Gastrocnemius medialis (tissue), 4 donors: ENCODE results near the gene CCDC57.

Experiments
- CTCF ChIP-seq, 5 experiments: fragments of 450-650 bp in 3 of 5; fragments of 200-600 bp in 2 of 5; sonication (generic) in 2 of 5; IDR thresholded peaks in 4 of 5; conservative IDR thresholded peaks in 1 of 5; 1 replicate in 4 of 5; 2 replicates in 1 of 5; pipeline ENCODE4 v1.5.1; 2016 to 2019; ENCODE audit warnings: antibody characterized with exemption in 5 of 5, mild to moderate bottlenecking in 3 of 5, moderate library complexity in 3 of 5
- POLR2A ChIP-seq, 2 donors: fragments of 450-650 bp; IDR thresholded peaks; one replicate each; pipeline ENCODE4 v1.6.1; 2017; ENCODE audit warnings: antibody characterized with exemption in 2 of 2, mild to moderate bottlenecking in 2 of 2, moderate library complexity in 2 of 2

- TF ChIP-seq CTCF (IDR thresholded peaks at IDR 0.05 in 4 of 5, conservative IDR thresholded peaks at IDR 0.05 in 1 of 5) = no peak
- no peak for TF ChIP-seq POLR2A (IDR thresholded peaks at IDR 0.05)
Measured at GRCh38 chr17:82082456-82082855, 130.2 kb downstream of the CCDC57 start.
